HG02588 (cell line): Measurements from ENCODE around the gene BRMS1L.
"Not testable (repeated sequence)": the region's sequence is repeated elsewhere in the genome, so short reads cannot be mapped to it uniquely, and the experiment has no call there.

Source experiments
- ATAC-seq: cut with Tn5 transposase; IDR thresholded peaks from one replicate; pipeline ENCODE4 v1.9.1; 2021; ENCODE audit warnings: mild to moderate bottlenecking, moderate library complexity; ENCODE audit not compliant: unreplicated experiment

BRMS1L gene

GRCh38 chr14:35821564-35822411 is 4.3 kb upstream of the BRMS1L start:
- no peak for ATAC-seq

- no peak for ATAC-seq
These were observed 3.6 kb upstream of the BRMS1L start for GRCh38 chr14:35822501-35822900.

- ATAC-seq, result not testable (repeated sequence)
These were observed 1.5 kb upstream of the BRMS1L start for GRCh38 chr14:35824446-35825165.

GRCh38 chr14:35825968-35826217 is 245 bp upstream of the BRMS1L start:
- ATAC-seq, result no peak

GRCh38 chr14:35826952-35827416 is 846 bp downstream of the BRMS1L start:
- ATAC-seq, result no peak

GRCh38 chr14:35827678-35828472 is 1.7 kb downstream of the BRMS1L start:
- no peak for ATAC-seq

GRCh38 chr14:35829449-35829848 is 3.3 kb downstream of the BRMS1L start:
- ATAC-seq, result no peak

- no peak for ATAC-seq
These were observed 9.3 kb downstream of the BRMS1L start for GRCh38 chr14:35835208-35835982.

GRCh38 chr14:35841704-35842103 is 15.6 kb downstream of the BRMS1L start:
- not testable (repeated sequence) for ATAC-seq

GRCh38 chr14:35842245-35842644 is 16.1 kb downstream of the BRMS1L start:
- not testable (repeated sequence) for ATAC-seq

- no peak for ATAC-seq
These were observed 18.4 kb downstream of the BRMS1L start for GRCh38 chr14:35844494-35844893.

- ATAC-seq, result no peak
These were observed 21.5 kb downstream of the BRMS1L start for GRCh38 chr14:35847636-35848035.

GRCh38 chr14:35849122-35849521 is 23.0 kb downstream of the BRMS1L start:
- no peak for ATAC-seq

- no peak for ATAC-seq
These were observed 25.7 kb downstream of the BRMS1L start for GRCh38 chr14:35851823-35852222.

GRCh38 chr14:35853225-35853624 is 27.1 kb downstream of the BRMS1L start:
- no peak for ATAC-seq

GRCh38 chr14:35854696-35855270 is 28.6 kb downstream of the BRMS1L start:
- ATAC-seq, result no peak

GRCh38 chr14:35855876-35856481 is 29.8 kb downstream of the BRMS1L start:
- ATAC-seq, result peak; percentile 94

- no peak for ATAC-seq
These were observed 32.5 kb downstream of the BRMS1L start for GRCh38 chr14:35858521-35859209.

- ATAC-seq, result peak; percentile 73
These were observed 35.2 kb downstream of the BRMS1L start for GRCh38 chr14:35861204-35861868.
